Heart left ventricle (tissue), 13 donors: ENCODE results near the gene PNKP.

Source experiments
- POLR2A ChIP-seq, 2 donors: fragments of 450-650 bp; IDR thresholded peaks; one replicate each; pipeline ENCODE4 v1.6.1; 2017; ENCODE audit warnings: antibody characterized with exemption in 2 of 2, mild to moderate bottlenecking in 2 of 2, moderate library complexity in 2 of 2
- TF ChIP-seq, protein P1 (sequence below), 12 donors: fragments of 200-600 bp; sonication (generic) in 4 of 12; IDR thresholded peaks; one replicate each; pipeline versions ENCODE4 v1.5.0 to v1.8.0; 2018 to 2022; ENCODE audit warnings: antibody characterized with exemption in 12 of 12, mild to moderate bottlenecking in 5 of 12
- donor health status: ischemic (EF 13 %, LVEDD 7.1; RV severe dilation, severe dysfunction).
- donor health status: DM: no; HTN: yes; CAD: no.
- donor health status: DM: no; HTN: no; CAD: no.
- donor health status: ischemic (EF 25% LVEDD 6.9; RV normal size, moderate dysfunction).
- donor health status: ischemic (EF 25% LVEDD 5.7; RV mildly dilated, moderate dysfunction).
- donor health status: ischemic (EF 35%, LVEDD 5.7; RV mildly dilated, moderate dysfunction).
- donor health status: nonischemic (EF 11% LVEDD 7.7; RV severe dilation, severe dysfunction).
- donor health status: DM: yes; HTN: yes; CAD: no.
- donor health status: PGD.
- donor health status: ischemic (EF 29% LVEDD 5.4; RV normal size, mild dysfunction).
- donor health status: nonischemic (EF 23%, LVEDD 6.1; RV moderate dilation, normal function).

DNA sequence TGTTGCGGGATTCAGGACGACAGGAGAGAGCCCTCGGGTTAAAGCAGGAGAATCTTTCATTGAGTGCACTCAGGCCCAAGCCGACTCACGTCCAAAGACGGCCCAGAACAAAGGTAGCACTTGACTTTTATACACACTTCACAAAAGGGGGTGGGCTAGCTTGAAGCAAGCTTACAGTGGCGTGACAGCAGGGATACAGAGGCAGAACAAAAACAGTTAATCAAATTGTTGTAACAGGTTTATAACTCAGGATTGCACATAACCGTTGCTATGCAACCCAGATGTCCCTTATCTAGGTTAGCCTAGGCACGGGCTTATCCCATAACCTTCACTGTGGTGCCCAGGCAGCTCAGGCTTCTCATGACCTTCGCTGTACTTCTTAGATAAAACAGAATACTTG, 47.3 kb downstream of the PNKP start:
- TF ChIP-seq, protein P1, sequence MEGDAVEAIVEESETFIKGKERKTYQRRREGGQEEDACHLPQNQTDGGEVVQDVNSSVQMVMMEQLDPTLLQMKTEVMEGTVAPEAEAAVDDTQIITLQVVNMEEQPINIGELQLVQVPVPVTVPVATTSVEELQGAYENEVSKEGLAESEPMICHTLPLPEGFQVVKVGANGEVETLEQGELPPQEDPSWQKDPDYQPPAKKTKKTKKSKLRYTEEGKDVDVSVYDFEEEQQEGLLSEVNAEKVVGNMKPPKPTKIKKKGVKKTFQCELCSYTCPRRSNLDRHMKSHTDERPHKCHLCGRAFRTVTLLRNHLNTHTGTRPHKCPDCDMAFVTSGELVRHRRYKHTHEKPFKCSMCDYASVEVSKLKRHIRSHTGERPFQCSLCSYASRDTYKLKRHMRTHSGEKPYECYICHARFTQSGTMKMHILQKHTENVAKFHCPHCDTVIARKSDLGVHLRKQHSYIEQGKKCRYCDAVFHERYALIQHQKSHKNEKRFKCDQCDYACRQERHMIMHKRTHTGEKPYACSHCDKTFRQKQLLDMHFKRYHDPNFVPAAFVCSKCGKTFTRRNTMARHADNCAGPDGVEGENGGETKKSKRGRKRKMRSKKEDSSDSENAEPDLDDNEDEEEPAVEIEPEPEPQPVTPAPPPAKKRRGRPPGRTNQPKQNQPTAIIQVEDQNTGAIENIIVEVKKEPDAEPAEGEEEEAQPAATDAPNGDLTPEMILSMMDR (IDR thresholded peaks at IDR 0.05): no peak
- no peak for TF ChIP-seq POLR2A (IDR thresholded peaks at IDR 0.05)
